AG04449 (cell line): ENCODE measurements around the gene TASP1.

Experiments used
- CTCF ChIA-PET: fragments of 350-600 bp; formaldehyde crosslinking; extraction: SDS; loops from one replicate; lab custom pipeline; 2021; ENCODE audit warnings: antibody characterized with exemption; lab: Yijun Ruan, JAX
- POLR2A ChIA-PET: fragments of 400-600, 350-600 bp; formaldehyde crosslinking; extraction: SDS; loops from one replicate; lab custom pipeline; 2020; ENCODE audit warnings: antibody characterized with exemption, inconsistent platforms; lab: Yijun Ruan, JAX
- DNase-seq: peaks from one replicate; pipeline ENCODE4 v3.0.0-alpha.2; 2010; ENCODE audit warnings: low read depth, low spot score
- H3K4me3 ChIP-seq: 2 replicates; pipeline ENCODE4 v1.5.1; 2011; ENCODE audit warnings: low read depth, mild to moderate bottlenecking, control low read depth, low read length
- CTCF ChIP-seq: IDR thresholded peaks from one replicate; pipeline ENCODE4 v1.5.1; 2011; ENCODE audit warnings: mild to moderate bottlenecking, moderate library complexity, low read length, control low read depth, inconsistent platforms; ENCODE audit not compliant: insufficient read depth; ENCODE audit errors: missing control alignments

Gene TASP1

GRCh38 chr20:13545790-13546189 is 92.9 kb downstream of the TASP1 start:
- DNase-seq, result no peak
- CTCF ChIA-PET, result interaction anchor here (0.9 to 9.0 kb wide), 43 partner anchors 8 to 622 kb away, joined by 3 to 117 read pairs (median 5); partner anchors contain the start of gene ISM1
- no peak for TF ChIP-seq CTCF
- no peak overlapping the region for H3K4me3 ChIP-seq
- POLR2A ChIA-PET, result no interaction called here

GRCh38 chr20:13543783-13544182 is 94.9 kb downstream of the TASP1 start:
- TF ChIP-seq CTCF, result no peak
- no peak overlapping the region for H3K4me3 ChIP-seq
- CTCF ChIA-PET, result interaction anchor here (7.8 to 9.0 kb wide), 2 partner anchors 221 to 425 kb away, joined by 105 to 117 read pairs; no protein-coding TSS in a partner anchor

GRCh38 chr20:13535627-13536026 is 103.1 kb downstream of the TASP1 start:
- POLR2A ChIA-PET, result no interaction called here

More at GRCh38 chr20:13543783-13544182, 94.9 kb downstream of the TASP1 start:
- DNase-seq, result no peak
- POLR2A ChIA-PET, result no interaction called here

GRCh38 chr20:13533946-13534345 is 104.8 kb downstream of the TASP1 start:
- no peak for TF ChIP-seq CTCF
- H3K4me3 ChIP-seq, result no peak overlapping the region
- CTCF ChIA-PET, result interaction anchor here (5.1 kb wide), 1 partner anchor 13 kb away, joined by 35 read pairs; no protein-coding TSS in a partner anchor
- POLR2A ChIA-PET, result no interaction called here
- DNase-seq, result no peak

More at GRCh38 chr20:13535627-13536026, 103.1 kb downstream of the TASP1 start:
- no peak for DNase-seq
- CTCF ChIA-PET, result interaction anchor here (5.1 kb wide), 1 partner anchor 11 kb away, joined by 35 read pairs; no protein-coding TSS in a partner anchor
- no peak for TF ChIP-seq CTCF
- H3K4me3 ChIP-seq, result no peak overlapping the region

- H3K4me3 ChIP-seq, result no peak overlapping the region
- DNase-seq, result no peak
- ChIA-PET CTCF (interaction anchor here (2.6 kb wide), 1 partner anchor 16 kb away, joined by 28 read pairs; no protein-coding TSS in a partner anchor), POLR2A (no interaction called here)
- TF ChIP-seq CTCF, result no peak
These were observed 108.6 kb downstream of the TASP1 start for GRCh38 chr20:13530146-13530545.

GRCh38 chr20:13526551-13526950 is 112.2 kb downstream of the TASP1 start:
- CTCF ChIA-PET, result no interaction called here
- POLR2A ChIA-PET, result no interaction called here

More at GRCh38 chr20:13526551-13526950, 112.2 kb downstream of the TASP1 start:
- H3K4me3 ChIP-seq, result no peak overlapping the region
- TF ChIP-seq CTCF, result no peak
- no peak for DNase-seq
